Right cardiac atrium (tissue), 5 donors: Measurements from ENCODE around the gene THBD. TPM values are rescaled to one million over a fixed set of nuclear protein-coding genes. Genes with fewer than 3 reads are reported as not detected.

ENCODE experiments used
- ATAC-seq, 2 donors: fragments of 200-7000 bp; cut with Tn5 transposase; one replicate each; pipeline versions ENCODE4 v1.8.0 to v1.9.1; 2020; ENCODE audit warnings: moderate library complexity in 2 of 2, mild to moderate bottlenecking in 1 of 2
- DNase-seq, 3 donors: peaks; one replicate each; pipeline ENCODE4 v3.0.0-alpha.2; 2020
- H3K27ac ChIP-seq: one replicate; pipeline ENCODE4 v1.5.1; 2013; ENCODE audit warnings: mild to moderate bottlenecking, low read length, control low read depth, moderate library complexity
- H3K27me3 ChIP-seq: one replicate; pipeline ENCODE4 v1.6.1; 2013; ENCODE audit not compliant: control insufficient read depth, insufficient read depth
- H3K4me1 ChIP-seq: one replicate; pipeline ENCODE4 v1.6.1; 2013; ENCODE audit warnings: low read length; ENCODE audit not compliant: control insufficient read depth, insufficient read depth
- H3K4me3 ChIP-seq: one replicate; pipeline ENCODE4 v1.5.1; 2013; ENCODE audit warnings: low read length, control low read depth
- H3K9me3 ChIP-seq: one replicate; pipeline ENCODE4 v1.6.1; 2013; ENCODE audit warnings: low read length; ENCODE audit not compliant: control insufficient read depth
- WGBS: extraction: QIAGEN DNeasy Blood & Tissue Kit; methylation state at CpG from one replicate; pipeline ENCODE4 v1.1.7; 2013; 5-methylcytosine and 5-hydroxymethylcytosine counted together
- intact Hi-C, 4 donors: fragments of 100-400 bp; cut with DNase I; formaldehyde crosslinking; loops; one replicate each; pipeline versions ENCODE4 v1.11.0 to v1.14.0; 2022 to 2023
- long read RNA-seq, 4 donors: library from polyadenylated mRNA; unstranded; transcript quantifications; one replicate each; pipeline ENCODE4 v2.0.0, GENCODE V29; 2020 to 2021
- polyA plus RNA-seq: library from polyadenylated mRNA; stranded (reverse); fragments of 200-250 nt; gene quantifications from one replicate; pipeline ENCODE4 v1.2.3, GENCODE V29; 2013
- total RNA-seq, 4 donors: library from RNA; stranded (reverse); fragmentation: NEBNext Ultra II Directional; extraction: Animal tissue kit (Norgen Biotek cat#: 25700); gene quantifications; one replicate each; pipeline ENCODE4 v1.2.1, GENCODE V29; 2021
- donor health status: healthy with polysubstance abuse.
- donor health status: DM: no; HTN: yes; CAD: no.
- donor health status: DM: no; HTN: no; CAD: no.
- donor health status: DM: no; HTN: yes; CAD: no; lungs with severe emphysema.
- donor health status: DM: yes; HTN: yes; CAD: no.

The THBD gene, protein sequence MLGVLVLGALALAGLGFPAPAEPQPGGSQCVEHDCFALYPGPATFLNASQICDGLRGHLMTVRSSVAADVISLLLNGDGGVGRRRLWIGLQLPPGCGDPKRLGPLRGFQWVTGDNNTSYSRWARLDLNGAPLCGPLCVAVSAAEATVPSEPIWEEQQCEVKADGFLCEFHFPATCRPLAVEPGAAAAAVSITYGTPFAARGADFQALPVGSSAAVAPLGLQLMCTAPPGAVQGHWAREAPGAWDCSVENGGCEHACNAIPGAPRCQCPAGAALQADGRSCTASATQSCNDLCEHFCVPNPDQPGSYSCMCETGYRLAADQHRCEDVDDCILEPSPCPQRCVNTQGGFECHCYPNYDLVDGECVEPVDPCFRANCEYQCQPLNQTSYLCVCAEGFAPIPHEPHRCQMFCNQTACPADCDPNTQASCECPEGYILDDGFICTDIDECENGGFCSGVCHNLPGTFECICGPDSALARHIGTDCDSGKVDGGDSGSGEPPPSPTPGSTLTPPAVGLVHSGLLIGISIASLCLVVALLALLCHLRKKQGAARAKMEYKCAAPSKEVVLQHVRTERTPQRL
- total RNA-seq (10 to 100 TPM; 15.4 to 48.1 (median 18.5) TPM), polyA plus RNA-seq (17.5 TPM)
- long read RNA-seq, donor 1, full-length matches to known transcripts: 22 of 23 reads
- long read RNA-seq, donor 1, partial matches to known transcripts: 0 of 23 reads
- long read RNA-seq, donor 1, other reads (novel, unspliced or antisense): 1 of 23 reads
- long read RNA-seq, donor 2, full-length matches to known transcripts: 21 of 21 reads
- long read RNA-seq, donor 2, partial matches to known transcripts: 0 of 21 reads
- long read RNA-seq, donor 2, other reads (novel, unspliced or antisense): 0 of 21 reads
- long read RNA-seq, donor 3, full-length matches to known transcripts: 250 of 251 reads
- long read RNA-seq, donor 3, partial matches to known transcripts: 0 of 251 reads
- long read RNA-seq, donor 3, other reads (novel, unspliced or antisense): 1 of 251 reads
- long read RNA-seq, donor 4, full-length matches to known transcripts: 9 of 9 reads
- long read RNA-seq, donor 4, partial matches to known transcripts: 0 of 9 reads
- long read RNA-seq, donor 4, other reads (novel, unspliced or antisense): 0 of 9 reads

DNA sequence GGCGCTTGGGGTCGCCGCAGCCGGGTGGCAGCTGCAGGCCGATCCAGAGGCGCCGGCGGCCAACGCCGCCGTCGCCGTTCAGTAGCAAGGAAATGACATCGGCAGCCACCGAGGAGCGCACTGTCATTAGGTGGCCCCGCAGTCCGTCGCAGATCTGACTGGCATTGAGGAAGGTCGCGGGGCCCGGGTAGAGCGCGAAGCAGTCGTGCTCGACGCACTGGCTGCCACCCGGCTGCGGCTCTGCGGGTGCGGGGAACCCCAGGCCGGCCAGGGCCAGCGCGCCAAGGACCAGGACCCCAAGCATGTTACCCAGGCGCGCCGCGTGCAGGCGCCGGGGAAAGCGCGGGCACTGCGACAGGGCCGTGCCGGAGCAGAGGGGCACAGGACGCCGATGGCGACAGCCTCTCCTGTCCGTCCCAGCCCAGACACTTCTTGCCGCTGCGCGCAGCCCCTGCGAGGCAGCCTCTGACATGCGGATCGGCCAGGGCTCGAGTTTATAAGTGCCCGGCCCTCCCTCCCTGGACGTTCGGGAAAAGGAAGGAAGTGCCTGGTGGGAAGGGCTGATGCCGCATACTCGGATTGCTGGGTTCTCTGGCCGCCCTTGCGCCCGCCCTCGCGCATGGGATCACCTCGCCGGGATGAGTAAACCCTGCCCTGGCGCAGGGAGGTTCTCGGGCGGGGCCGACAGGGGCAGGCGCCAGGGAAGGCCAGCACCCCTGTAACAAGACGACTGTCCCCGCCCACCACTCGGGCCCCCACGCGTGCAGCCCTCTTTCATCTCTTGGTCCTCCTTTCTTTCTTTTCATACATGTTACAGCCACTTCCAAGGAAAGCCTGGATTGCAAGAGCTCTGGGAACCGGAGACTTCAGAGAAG, at the start of gene THBD:
TSS of gene THBD (minus strand) at position 472 of the 875 bp plus-strand sequence. CDS start at position 304, 168 bp downstream.
- DNase-seq (peak; percentile 91 to 93 (median 92)), ATAC-seq (peak; percentile 82 to 85)
- Histone ChIP-seq H3K9me3 (no peaks in the 10 kb centered on the region), H3K4me3 (peak within 1 kb of the TSS; percentile 39), H3K27ac (peak within 1 kb of the TSS; percentile 67), H3K4me1 (peaks cover 2% of the 10 kb centered on the region), H3K27me3 (no peaks in the 10 kb centered on the region)
- intact Hi-C loops: loop anchor here in 3 of 4 donors (2.0 to 10.0 kb wide), 5 partner anchors 198 to 355 kb away; no protein-coding TSS in a partner anchor
- WGBS: under 1% methylated on average over 79 of the region's 79 CpGs

GRCh38 chr20:23097636-23098580, 48.4 kb upstream of the THBD start:
- no peak overlapping the region for H3K27ac ChIP-seq
- ATAC-seq: no peak
- WGBS: 80% methylated on average over 16 of the region's 16 CpGs

DNA sequence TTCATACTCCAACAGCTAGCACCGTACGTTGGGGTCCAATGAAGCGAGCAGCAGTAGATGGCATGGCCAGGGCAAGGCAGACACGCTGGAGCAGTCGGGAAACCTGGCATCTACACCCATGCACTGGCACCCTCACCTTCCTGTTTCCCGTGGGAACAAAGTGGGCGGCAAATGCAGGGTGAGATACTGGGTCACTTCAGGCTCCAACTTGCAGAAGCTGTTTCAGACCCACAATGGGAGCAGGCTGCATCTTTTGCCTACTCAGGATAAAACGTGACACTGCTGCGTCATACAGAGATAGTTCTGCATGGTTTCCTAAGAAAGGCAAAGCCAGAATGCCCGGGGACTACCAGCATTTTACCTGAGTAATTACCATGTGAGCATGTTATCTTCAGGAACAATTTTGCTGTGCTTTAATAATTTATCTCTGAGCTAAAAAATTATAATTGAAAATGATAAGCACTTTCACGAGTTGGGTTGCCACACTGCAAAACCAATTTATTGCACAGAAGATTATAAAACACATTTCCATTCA, 47.6 kb upstream of the THBD start:
- no peak for ATAC-seq
- WGBS: 84% methylated on average over 11 of the region's 11 CpGs
- no peak overlapping the region for H3K4me3 ChIP-seq
- no peaks in the 10 kb centered on the region for H3K27me3 ChIP-seq
- peaks cover 3% of the 10 kb centered on the region for H3K4me1 ChIP-seq
- no peaks in the 10 kb centered on the region for H3K9me3 ChIP-seq
- intact Hi-C loops: no loop called here
- DNase-seq: no peak
- no peak overlapping the region for H3K27ac ChIP-seq

More at GRCh38 chr20:23097636-23098580, 48.4 kb upstream of the THBD start:
- no peaks in the 10 kb centered on the region for H3K27me3 ChIP-seq
- H3K9me3 ChIP-seq: no peaks in the 10 kb centered on the region
- H3K4me3 ChIP-seq: no peak overlapping the region
- intact Hi-C loops: no loop called here
- peaks cover 4% of the 10 kb centered on the region for H3K4me1 ChIP-seq
- DNase-seq: no peak

GRCh38 chr20:23096097-23096496, 46.6 kb upstream of the THBD start:
- 95% methylated on average over 3 of the region's 3 CpGs for WGBS
- ATAC-seq: no peak
- H3K4me1 ChIP-seq: peaks cover 7% of the 10 kb centered on the region

DNA sequence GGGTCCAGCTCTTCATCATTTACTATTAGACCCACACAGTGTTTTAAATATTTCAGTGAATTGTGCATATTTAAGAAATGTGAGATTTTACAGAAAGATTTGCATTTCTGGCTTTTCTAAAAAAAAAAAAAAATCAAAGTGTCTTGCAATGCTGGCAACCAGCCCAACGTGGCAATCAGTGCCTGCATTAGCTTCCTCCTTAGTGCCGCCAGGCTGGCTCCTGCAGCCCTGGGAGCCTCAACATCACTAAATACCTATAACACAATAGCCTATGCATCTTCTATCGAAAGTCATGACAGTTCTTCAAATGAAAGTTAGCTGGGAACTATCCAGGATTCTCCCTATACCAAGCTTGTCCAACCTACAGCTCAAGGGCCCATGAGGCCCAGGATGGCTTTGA, 46.0 kb upstream of the THBD start:
- no peak for ATAC-seq
- peaks cover 7% of the 10 kb centered on the region for H3K4me1 ChIP-seq
- H3K27me3 ChIP-seq: no peaks in the 10 kb centered on the region
- H3K4me3 ChIP-seq: no peak overlapping the region
- DNase-seq: no peak
- H3K9me3 ChIP-seq: no peaks in the 10 kb centered on the region
- 84% methylated on average over 3 of the region's 3 CpGs for WGBS
- intact Hi-C loops: no loop called here
- no peak overlapping the region for H3K27ac ChIP-seq

More at GRCh38 chr20:23096097-23096496, 46.6 kb upstream of the THBD start:
- no peak overlapping the region for H3K4me3 ChIP-seq
- H3K27me3 ChIP-seq: no peaks in the 10 kb centered on the region
- no peak overlapping the region for H3K27ac ChIP-seq
- intact Hi-C loops: no loop called here
- no peak for DNase-seq
- no peaks in the 10 kb centered on the region for H3K9me3 ChIP-seq

- Histone ChIP-seq H3K27ac (no peak overlapping the region), H3K4me3 (no peak overlapping the region), H3K27me3 (no peaks in the 10 kb centered on the region), H3K4me1 (peaks cover 7% of the 10 kb centered on the region), H3K9me3 (no peaks in the 10 kb centered on the region)
- WGBS: 93% methylated on average over 8 of the region's 8 CpGs
- no peak for ATAC-seq
- no peak for DNase-seq
- intact Hi-C loops: no loop called here
These were observed 45.5 kb upstream of the THBD start for GRCh38 chr20:23094927-23095326.

DNA sequence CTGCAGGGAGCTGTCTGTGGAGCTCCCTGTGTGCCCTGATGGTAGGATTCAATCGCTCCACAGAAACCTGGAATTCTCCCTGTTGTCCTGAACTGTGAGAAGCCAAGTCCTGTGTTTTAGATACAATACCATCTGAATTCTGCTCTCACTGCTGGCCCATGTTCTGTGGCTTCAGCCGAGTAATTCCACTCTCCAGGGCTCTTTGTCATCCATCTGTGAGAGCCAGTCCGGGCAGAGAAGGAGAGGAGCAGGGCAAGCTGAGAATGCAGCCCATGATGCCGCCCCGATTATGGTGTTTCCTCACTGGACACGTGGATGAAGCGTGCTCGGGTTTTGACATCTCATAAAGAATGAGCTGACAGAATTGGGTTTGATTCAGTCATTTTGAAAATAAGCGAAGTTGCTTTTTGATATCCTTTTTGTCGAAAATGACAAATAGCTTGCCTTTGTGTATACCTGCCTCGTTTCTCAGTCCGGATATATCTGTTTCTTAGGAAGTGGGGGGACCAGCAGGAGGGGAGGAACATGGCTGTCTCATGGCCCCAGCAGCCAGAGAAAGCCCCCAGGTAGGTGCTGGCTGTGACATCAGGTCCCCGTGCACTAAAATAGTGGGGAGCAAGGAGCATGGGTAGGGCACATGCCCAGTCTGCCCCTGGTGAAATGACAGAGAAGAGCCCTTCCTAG, 44.9 kb upstream of the THBD start:
- DNase-seq (no peak), ATAC-seq (no peak)
- intact Hi-C loops: no loop called here
- WGBS: 88% methylated on average over 13 of the region's 13 CpGs
- Histone ChIP-seq H3K27ac (no peak overlapping the region), H3K9me3 (no peaks in the 10 kb centered on the region), H3K4me3 (no peak overlapping the region), H3K27me3 (no peaks in the 10 kb centered on the region), H3K4me1 (peaks cover 7% of the 10 kb centered on the region)

DNA sequence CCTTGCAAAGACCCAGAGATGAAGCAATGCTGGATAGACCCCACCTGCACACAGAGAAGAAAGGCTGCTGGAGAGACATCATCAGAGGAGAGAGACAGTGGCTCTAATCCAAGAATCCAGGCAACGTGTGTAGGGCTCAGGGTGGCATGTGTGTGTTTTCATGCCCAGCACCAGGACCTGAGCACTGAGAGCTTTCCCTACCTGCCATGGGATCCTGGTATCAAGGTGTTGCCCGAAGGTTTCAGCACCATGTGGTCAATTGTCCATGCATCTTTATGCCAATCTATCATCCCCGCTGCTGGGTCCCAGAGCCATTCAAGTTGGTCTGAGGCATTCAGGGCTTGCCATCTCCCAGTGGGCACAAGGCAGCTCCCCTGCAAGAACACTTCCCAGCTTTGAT, 44.1 kb upstream of the THBD start:
- DNase-seq (no peak), ATAC-seq (no peak)
- Histone ChIP-seq H3K4me3 (no peak overlapping the region), H3K9me3 (no peaks in the 10 kb centered on the region), H3K27me3 (no peaks in the 10 kb centered on the region), H3K27ac (no peak overlapping the region), H3K4me1 (peaks cover 7% of the 10 kb centered on the region)
- intact Hi-C loops: no loop called here
- 76% methylated on average over 3 of the region's 3 CpGs for WGBS
